ENCODE measurements around the gene SIVA1. TPM values are rescaled to one million over a fixed set of nuclear protein-coding genes. Genes with fewer than 3 reads are reported as not detected.

The SIVA1 gene
- total and polyA plus RNA-seq, 2 of the 4 experiments (the other 2 are of a cell fraction), result 166 to 184 TPM

GRCh38 chr14:104746934-104747481 lies 5.9 kb upstream of the SIVA1 start:
- dilution Hi-C loops (cut with HindIII; ENCODE audit: low sequenced_read_pairs, unreplicated experiment), result no loop called here

More at GRCh38 chr14:104746934-104747481, 5.9 kb upstream of the SIVA1 start:
- H2BK5ac ChIP-seq (ENCODE audit: low read depth, low read length, poor library complexity, severe bottlenecking), result peak overlapping the region; percentile 67
- H3K56ac ChIP-seq (ENCODE audit: extremely low read depth, insufficient read depth, low read length), result no peak overlapping the region
- peak overlapping the region; percentile 74 for H2AFZ ChIP-seq (replicated peaks; ENCODE audit: low read length, poor library complexity)
- H4K8ac ChIP-seq (ENCODE audit: low read depth in 2 of 2, low read length in 2 of 2), result peak overlapping the region; percentile 27 to 57; a peak in 1 of 4 replicates
- no peaks in the 10 kb centered on the region for H4K20me1 ChIP-seq (ENCODE audit: insufficient read depth, low read length)
- intact Hi-C loops (cut with micrococcal nuclease) (no loop called here), in situ Hi-C loops (cut with MboI; ENCODE audit: low sequenced_read_pairs) (no loop called here)
- peak overlapping the region; percentile 83; the same call in 1 of the 2 replicates for H3K14ac ChIP-seq (replicated peaks; ENCODE audit: low read depth, low read length)
- no peak overlapping the region for H2BK20ac ChIP-seq (ENCODE audit: low read depth, low read length)
- H3K18ac ChIP-seq (ENCODE audit: low read depth, low read length), result peak overlapping the region; percentile 27; the same call in 1 of the 2 replicates
- no peak overlapping the region; the same call in 1 of the 2 replicates for H4K5ac ChIP-seq (ENCODE audit: low read depth, low read length)
- peak overlapping the region; percentile 42; the same call in 1 of the 2 replicates for H2BK120ac ChIP-seq (ENCODE audit: low read depth, low read length)
- ATAC-seq (ENCODE audit: low read depth), result peak; percentile 52
- H3K4me1 ChIP-seq (ENCODE audit: control insufficient read depth, insufficient read depth, low read length), result peaks cover 34% of the 10 kb centered on the region
- TF ChIP-seq BHLHE40 (IDR thresholded peaks at IDR 0.05; ENCODE audit: low read depth, low read length) (peak; percentile 90), RFX5 (IDR thresholded peaks at IDR 0.05; ENCODE audit: low read depth, low read length) (no peak)
- DNase-seq, result peak; percentile 55
- no peak overlapping the region for H3K4me3 ChIP-seq (ENCODE audit: insufficient read depth, low read depth, low read length)
- H3K4me2 ChIP-seq (ENCODE audit: low read depth, low read length), result no peak overlapping the region
- no peaks in the 10 kb centered on the region for H3K79me1 ChIP-seq (ENCODE audit: low read depth in 1 of 2, low read length in 2 of 2)
- peak overlapping the region; percentile 30; the same call in 1 of the 3 replicates for H2BK15ac ChIP-seq (ENCODE audit: low read depth, low read length)
- H3K9me3 ChIP-seq (ENCODE audit: control insufficient read depth, insufficient read depth, low read length), result no peaks in the 10 kb centered on the region
- CTCF ChIA-PET, result interaction anchor here (1.4 kb wide), 1 partner anchor 15 kb away, joined by 3 read pairs; no protein-coding TSS in a partner anchor
- H3K27ac ChIP-seq (ENCODE audit: insufficient read depth, low read length), result peak overlapping the region; percentile 39; the same call in 1 of the 2 replicates
- POLR2A ChIA-PET (ENCODE audit: unreplicated experiment), result no interaction called here
- H3K9ac ChIP-seq (ENCODE audit: low read depth, low read length), result no peak overlapping the region
- H3K27me3 ChIP-seq (ENCODE audit: control insufficient read depth, insufficient read depth, low read length), result no peaks in the 10 kb centered on the region
- no TSS peak for BruUV-seq (replicated peaks)
- peak overlapping the region; percentile 31; the same call in 1 of the 2 replicates for H4K91ac ChIP-seq (ENCODE audit: insufficient read depth, low read depth, low read length)
- H3K23ac ChIP-seq (ENCODE audit: low read depth, low read length), result no peak overlapping the region; the same call in 1 of the 2 replicates
- peaks cover 7% of the 10 kb centered on the region for H3K36me3 ChIP-seq (ENCODE audit: control insufficient read depth, insufficient read depth, low read length)
- H2AK9ac ChIP-seq (replicated peaks; ENCODE audit: low read depth, low read length, poor library complexity), result no peak overlapping the region
- peak overlapping the region; percentile 15; the same call in 1 of the 2 replicates for H3K4ac ChIP-seq (ENCODE audit: low read depth, low read length)
- H2AK5ac ChIP-seq (ENCODE audit: low read depth, low read length), result no peak overlapping the region
- H3K9me1 ChIP-seq (ENCODE audit: insufficient read depth, low read length), result peaks cover 28% of the 10 kb centered on the region
- WGBS, 2 experiments (ENCODE audit: extremely low coverage in 2 of 2, insufficient read length in 1 of 2), result no CpG with 5 or more reads among the region's 7 CpGs
